Subcutaneous abdominal adipose tissue (tissue), 5 donors: ENCODE results near the gene RNF130.
A peak's percentile ranks its signal among the peaks of the same experiment; 100 is the strongest.
"Not testable (repeated sequence)": the region's sequence is repeated elsewhere in the genome, so short reads cannot be mapped to it uniquely, and the experiment has no call there.

Experiments used
- H3K27ac ChIP-seq: one replicate; pipeline ENCODE4 v1.7.0; 2013; ENCODE audit warnings: low read depth, mild to moderate bottlenecking, inconsistent platforms, low read length, moderate library complexity
- H3K27me3 ChIP-seq, 5 donors: one replicate each; pipeline ENCODE4 v1.7.0; 2013; ENCODE audit warnings: low read length in 5 of 5, inconsistent platforms in 1 of 5; ENCODE audit not compliant: control insufficient read depth in 5 of 5, insufficient read depth in 4 of 5
- H3K36me3 ChIP-seq, 5 donors: one replicate each; pipeline ENCODE4 v1.7.0; 2013; ENCODE audit warnings: low read length in 5 of 5; ENCODE audit not compliant: control insufficient read depth in 5 of 5, insufficient read depth in 5 of 5
- H3K4me1 ChIP-seq, 5 donors: one replicate each; pipeline ENCODE4 v1.7.0; 2013; ENCODE audit warnings: low read length in 5 of 5, mild to moderate bottlenecking in 3 of 5, moderate library complexity in 1 of 5; ENCODE audit not compliant: control insufficient read depth in 5 of 5, insufficient read depth in 5 of 5
- H3K4me3 ChIP-seq, 5 donors: one replicate each; pipeline ENCODE4 v1.7.0; 2013; ENCODE audit warnings: low read length in 5 of 5, low read depth in 1 of 5
- H3K9ac ChIP-seq, 5 donors: one replicate each; pipeline ENCODE4 v1.7.0; 2013; ENCODE audit warnings: low read length in 5 of 5, mild to moderate bottlenecking in 4 of 5, moderate library complexity in 3 of 5
- H3K9me3 ChIP-seq, 5 donors: one replicate each; pipeline ENCODE4 v1.7.0; 2013; ENCODE audit warnings: low read length in 5 of 5; ENCODE audit not compliant: control insufficient read depth in 5 of 5
- donor health status: healthy.
- donor health status: healthy.
- donor health status: healthy.
- donor health status: healthy.
- donor health status: healthy.

The RNF130 gene

GRCh38 chr5:180096616-180097015, 25.1 kb upstream of the RNF130 start:
- H3K27ac ChIP-seq, result no peak overlapping the region
- H3K36me3 ChIP-seq, result no peaks in the 10 kb centered on the region
- no peak overlapping the region for H3K9ac ChIP-seq
- no peak overlapping the region for H3K4me3 ChIP-seq
- peaks cover 0 to 15% (median 3%) of the 10 kb centered on the region in 5 donors for H3K4me1 ChIP-seq
- H3K27me3 ChIP-seq, result peaks cover 0 to 4% (median 0%) of the 10 kb centered on the region in 5 donors
- H3K9me3 ChIP-seq, result no peaks in the 10 kb centered on the region

DNA sequence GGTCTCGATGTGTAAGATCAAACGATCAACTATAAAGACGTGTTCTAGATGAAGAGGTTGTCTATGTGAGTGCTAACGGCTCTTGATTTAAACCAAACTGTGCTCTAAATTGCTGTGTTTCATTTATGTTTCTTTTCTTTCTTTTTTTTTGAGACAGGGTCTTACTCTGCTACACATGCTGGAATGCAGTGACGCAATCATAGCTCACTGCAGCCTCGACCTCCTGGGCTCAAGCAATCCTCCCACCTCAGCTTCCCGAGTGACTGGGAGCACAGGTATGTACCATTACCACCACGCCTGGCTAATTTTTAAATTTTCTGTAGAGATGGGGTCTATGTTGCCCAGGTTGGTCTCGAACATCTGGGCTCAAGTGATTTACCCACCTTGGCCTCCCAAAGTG, 24.0 kb upstream of the RNF130 start:
- Histone ChIP-seq H3K4me1 (peaks cover 0 to 22% (median 6%) of the 10 kb centered on the region in 5 donors), H3K27ac (no peak overlapping the region), H3K9ac (no peak overlapping the region), H3K9me3 (no peaks in the 10 kb centered on the region), H3K36me3 (no peaks in the 10 kb centered on the region), H3K27me3 (no peaks in the 10 kb centered on the region), H3K4me3 (no peak overlapping the region)

DNA sequence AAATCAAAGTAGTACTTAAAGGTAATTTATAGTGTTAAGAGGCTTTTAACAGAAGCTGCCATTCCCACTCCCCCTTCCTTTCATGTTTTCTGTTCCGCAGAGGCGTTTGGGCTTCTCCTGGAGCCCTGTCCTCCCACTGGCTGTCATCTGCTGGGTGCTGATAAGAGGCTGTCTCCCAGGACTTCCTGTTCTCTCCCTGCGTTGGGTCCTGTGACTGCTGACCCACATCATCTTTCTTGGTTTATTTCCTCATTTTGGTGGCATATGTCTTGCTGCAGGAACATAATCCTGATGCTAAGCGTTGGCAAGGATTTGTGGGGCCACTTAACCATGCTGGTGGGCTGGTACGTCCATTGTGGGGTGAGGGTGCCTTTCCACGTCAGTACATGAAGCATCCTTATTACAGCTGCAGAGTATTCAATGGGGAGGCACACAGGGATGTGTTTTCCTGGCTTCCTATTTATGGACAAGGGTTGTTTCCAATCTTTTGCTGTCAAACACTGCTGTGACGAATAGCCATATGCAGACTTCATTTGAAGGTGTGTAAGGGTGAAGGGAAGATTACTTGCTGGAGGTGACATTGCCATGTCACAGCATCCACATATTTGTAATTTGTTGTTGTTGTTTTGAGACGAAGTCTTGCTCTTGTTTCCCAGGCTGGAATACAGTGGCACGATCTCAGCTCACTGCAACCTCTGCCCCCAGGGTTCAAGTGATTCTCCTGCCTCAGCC, 22.3 kb upstream of the RNF130 start:
- Histone ChIP-seq H3K9me3 (no peaks in the 10 kb centered on the region), H3K36me3 (no peaks in the 10 kb centered on the region), H3K4me1 (peaks cover 2 to 29% (median 10%) of the 10 kb centered on the region in 5 donors), H3K27ac (no peak overlapping the region), H3K4me3 (no peak overlapping the region), H3K27me3 (no peaks in the 10 kb centered on the region), H3K9ac (no peak overlapping the region)

DNA sequence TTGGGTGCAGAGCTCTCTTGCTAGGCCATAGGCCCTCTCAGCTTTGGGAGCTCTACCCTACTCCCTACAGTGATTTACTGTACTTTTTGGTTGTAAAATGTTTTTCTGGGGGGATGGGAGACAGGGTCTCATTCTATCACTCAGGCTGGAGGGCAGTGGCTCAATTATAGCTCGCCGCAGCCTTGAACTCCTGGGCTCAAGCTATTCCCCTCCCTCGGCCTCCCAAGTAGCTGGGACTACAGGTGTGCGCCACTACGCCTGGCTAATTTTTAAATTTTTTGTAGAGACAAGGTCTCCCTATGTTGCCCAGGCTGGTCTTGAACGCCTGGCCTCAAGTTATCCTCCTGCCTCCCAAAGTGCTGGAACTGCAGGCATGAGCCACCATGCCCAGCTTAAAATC, 21.7 kb upstream of the RNF130 start:
- peaks cover 2 to 29% (median 10%) of the 10 kb centered on the region in 5 donors for H3K4me1 ChIP-seq
- no peak overlapping the region for H3K27ac ChIP-seq
- no peaks in the 10 kb centered on the region for H3K9me3 ChIP-seq
- H3K9ac ChIP-seq, result no peak overlapping the region
- no peak overlapping the region for H3K4me3 ChIP-seq
- H3K27me3 ChIP-seq, result no peaks in the 10 kb centered on the region
- no peaks in the 10 kb centered on the region for H3K36me3 ChIP-seq

- H3K27me3 ChIP-seq, result no peaks in the 10 kb centered on the region
- peak overlapping the region in 4 of 5 donors; percentile 71 to 77 (median 75) for H3K4me3 ChIP-seq
- no peaks in the 10 kb centered on the region for H3K36me3 ChIP-seq
- H3K27ac ChIP-seq, result peak overlapping the region; percentile 81
- no peak overlapping the region for H3K9ac ChIP-seq
- no peaks in the 10 kb centered on the region for H3K9me3 ChIP-seq
- H3K4me1 ChIP-seq, result peaks cover 2 to 29% (median 10%) of the 10 kb centered on the region in 5 donors
Observed at GRCh38 chr5:180090769-180091546, 19.4 kb upstream of the RNF130 start.

DNA sequence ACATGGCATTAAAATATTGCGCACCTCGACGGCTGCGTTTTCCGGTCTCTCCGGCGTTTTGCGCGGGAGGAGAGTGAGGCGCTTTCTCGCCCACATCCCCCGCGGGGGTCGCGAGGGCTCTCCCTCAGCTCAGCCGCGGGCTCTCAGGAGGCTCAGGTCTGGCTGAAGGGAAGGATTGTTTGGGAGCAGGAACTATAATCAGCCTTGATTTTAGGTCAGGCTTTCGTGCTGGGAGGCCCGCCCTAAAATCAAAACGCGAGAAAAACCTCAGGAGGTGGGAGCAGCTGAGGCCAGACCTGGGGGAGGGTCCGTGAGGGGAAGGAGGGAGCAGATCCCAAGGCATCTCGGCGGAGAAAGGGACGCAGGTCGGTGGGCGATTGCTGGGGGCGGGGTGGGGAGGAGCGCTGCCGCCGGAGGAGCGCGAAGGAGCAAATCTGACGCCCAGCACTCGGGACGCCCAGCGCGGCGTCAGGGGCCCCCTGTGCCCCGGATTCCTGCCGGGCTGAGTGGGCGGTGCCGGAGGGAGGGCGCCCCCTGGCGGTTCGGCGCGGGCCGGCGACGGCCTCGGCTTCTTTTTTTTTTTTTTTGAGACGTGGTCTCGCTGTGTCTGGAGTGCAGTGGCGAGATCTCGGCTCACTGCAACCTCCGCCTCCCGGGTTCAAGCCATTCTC, 18.7 kb upstream of the RNF130 start:
- H3K27me3 ChIP-seq, result no peaks in the 10 kb centered on the region
- peak overlapping the region; percentile 81 for H3K27ac ChIP-seq
- H3K4me1 ChIP-seq, result peaks cover 2 to 31% (median 10%) of the 10 kb centered on the region in 5 donors
- H3K36me3 ChIP-seq, result no peaks in the 10 kb centered on the region
- H3K4me3 ChIP-seq, result peak overlapping the region; percentile 71 to 77 (median 75)
- H3K9ac ChIP-seq, result peak overlapping the region; percentile 38 to 86 (median 80)
- H3K9me3 ChIP-seq, result no peaks in the 10 kb centered on the region

GRCh38 chr5:180089628-180090027, 18.1 kb upstream of the RNF130 start:
- H3K36me3 ChIP-seq, H3K9me3 ChIP-seq, H3K27me3 ChIP-seq: not testable (repeated sequence)
- peak overlapping the region in 3 of 5 donors; percentile 80 to 86 (median 82) for H3K9ac ChIP-seq
- peak overlapping the region; percentile 81 for H3K27ac ChIP-seq
- peak overlapping the region in 4 of 5 donors; percentile 71 to 77 (median 75) for H3K4me3 ChIP-seq
- H3K4me1 ChIP-seq, result peaks cover 2 to 33% (median 10%) of the 10 kb centered on the region in 5 donors

- peaks cover 2 to 28% (median 10%) of the 10 kb centered on the region in 5 donors for H3K4me1 ChIP-seq
- H3K27ac ChIP-seq, result no peak overlapping the region
- H3K9ac ChIP-seq, result no peak overlapping the region
- no peaks in the 10 kb centered on the region for H3K9me3 ChIP-seq
- no peaks in the 10 kb centered on the region for H3K36me3 ChIP-seq
- no peak overlapping the region for H3K4me3 ChIP-seq
- H3K27me3 ChIP-seq, result no peaks in the 10 kb centered on the region
Observed at GRCh38 chr5:180088561-180088960, 17.0 kb upstream of the RNF130 start.

GRCh38 chr5:180086816-180087399, 15.3 kb upstream of the RNF130 start:
- Histone ChIP-seq H3K9me3 (no peaks in the 10 kb centered on the region), H3K36me3 (no peaks in the 10 kb centered on the region), H3K4me1 (peaks cover 2 to 18% (median 7%) of the 10 kb centered on the region in 5 donors), H3K9ac (no peak overlapping the region), H3K27me3 (no peaks in the 10 kb centered on the region), H3K27ac (no peak overlapping the region), H3K4me3 (no peak overlapping the region)
